A549 treated with dexamethasone at 1 μM for 4 hours (cell line): Measurements from ENCODE around the gene TOM1. TPM values are rescaled to one million over a fixed set of nuclear protein-coding genes. Genes with fewer than 3 reads are reported as not detected.

Experiments
- total RNA-seq: library from RNA; stranded (reverse); fragments of 200-300 nt; extraction: Qiagen RNA extraction; gene quantifications from 5 replicates; pipeline ENCODE4 v1.2.3, GENCODE V29; 2022

TOM1 gene
- 10.1 to 11.5 TPM (median 11.3 TPM) in 5 replicates for total RNA-seq

GRCh38 chr22:35299673-35300499 is at the start of gene TOM1:
TSS of gene TOM1 (plus strand) at chr22:35299894. CDS start at chr22:35299929, 35 bp downstream.

GRCh38 chr22:35257321-35258190 is 42.1 kb upstream of the TOM1 start, which contains the start of gene HMGXB4:
TSS of gene HMGXB4 (plus strand) at chr22:35257493. CDS start at chr22:35262391, 4,898 bp downstream.

GRCh38 chr22:35380537-35381423 is 81.1 kb downstream of the TOM1 start, which contains the start of gene HMOX1:
TSS of gene HMOX1 (plus strand) at chr22:35381096. CDS start at chr22:35381174, 78 bp downstream.

Other genes with a start within 250 kb of the TOM1 start
- not detected in 5 replicates for gene ISX, start 233.7 kb upstream of the TOM1 start, total RNA-seq
- gene HMGXB4, start 42.4 kb upstream of the TOM1 start, total RNA-seq = 8.5 to 12.5 TPM (median 11.4 TPM) in 5 replicates
- 294 to 453 TPM (median 327 TPM) in 5 replicates for gene HMOX1, start 81.2 kb downstream of the TOM1 start, total RNA-seq
- gene MCM5, start 100.2 kb downstream of the TOM1 start, total RNA-seq = 55.6 to 103 TPM (median 77.6 TPM) in 5 replicates
- 0.61 to 0.92 TPM (median 0.80 TPM) in 5 replicates for gene RASD2, start 240.9 kb downstream of the TOM1 start, total RNA-seq